Inferior parietal cortex (tissue), 1 donor: ENCODE results near the gene HPX.

Source experiments
- DNase-seq: peaks from one replicate; pipeline ENCODE4 v3.0.0-alpha.2; 2016; ENCODE audit errors: extremely low spot score

Gene HPX

DNA sequence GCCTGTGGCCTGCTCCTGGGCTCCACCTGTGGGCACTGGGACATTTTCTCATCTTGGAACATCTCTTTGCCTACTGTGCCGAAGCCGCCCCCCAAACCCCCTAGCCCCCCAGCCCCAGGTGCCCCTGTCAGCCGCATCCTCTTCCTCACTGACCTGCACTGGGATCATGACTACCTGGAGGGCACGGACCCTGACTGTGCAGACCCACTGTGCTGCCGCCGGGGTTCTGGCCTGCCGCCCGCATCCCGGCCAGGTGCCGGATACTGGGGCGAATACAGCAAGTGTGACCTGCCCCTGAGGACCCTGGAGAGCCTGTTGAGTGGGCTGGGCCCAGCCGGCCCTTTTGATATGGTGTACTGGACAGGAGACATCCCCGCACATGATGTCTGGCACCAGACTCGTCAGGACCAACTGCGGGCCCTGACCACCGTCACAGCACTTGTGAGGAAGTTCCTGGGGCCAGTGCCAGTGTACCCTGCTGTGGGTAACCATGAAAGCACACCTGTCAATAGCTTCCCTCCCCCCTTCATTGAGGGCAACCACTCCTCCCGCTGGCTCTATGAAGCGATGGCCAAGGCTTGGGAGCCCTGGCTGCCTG is 49.2 kb downstream of the HPX start:
- no peak for DNase-seq

- no peak for DNase-seq
Observed at GRCh38 chr11:6390718-6391469, 49.9 kb downstream of the HPX start.

- DNase-seq, result peak; percentile 87
Observed at GRCh38 chr11:6389905-6390717, 50.7 kb downstream of the HPX start, which contains the start of gene SMPD1. SMPD1 (plus strand) TSS chr11:6390474; CDS start chr11:6390599, 125 bp downstream.

- DNase-seq, result no peak
Observed at GRCh38 chr11:6388748-6389147, 52.0 kb downstream of the HPX start.

DNA sequence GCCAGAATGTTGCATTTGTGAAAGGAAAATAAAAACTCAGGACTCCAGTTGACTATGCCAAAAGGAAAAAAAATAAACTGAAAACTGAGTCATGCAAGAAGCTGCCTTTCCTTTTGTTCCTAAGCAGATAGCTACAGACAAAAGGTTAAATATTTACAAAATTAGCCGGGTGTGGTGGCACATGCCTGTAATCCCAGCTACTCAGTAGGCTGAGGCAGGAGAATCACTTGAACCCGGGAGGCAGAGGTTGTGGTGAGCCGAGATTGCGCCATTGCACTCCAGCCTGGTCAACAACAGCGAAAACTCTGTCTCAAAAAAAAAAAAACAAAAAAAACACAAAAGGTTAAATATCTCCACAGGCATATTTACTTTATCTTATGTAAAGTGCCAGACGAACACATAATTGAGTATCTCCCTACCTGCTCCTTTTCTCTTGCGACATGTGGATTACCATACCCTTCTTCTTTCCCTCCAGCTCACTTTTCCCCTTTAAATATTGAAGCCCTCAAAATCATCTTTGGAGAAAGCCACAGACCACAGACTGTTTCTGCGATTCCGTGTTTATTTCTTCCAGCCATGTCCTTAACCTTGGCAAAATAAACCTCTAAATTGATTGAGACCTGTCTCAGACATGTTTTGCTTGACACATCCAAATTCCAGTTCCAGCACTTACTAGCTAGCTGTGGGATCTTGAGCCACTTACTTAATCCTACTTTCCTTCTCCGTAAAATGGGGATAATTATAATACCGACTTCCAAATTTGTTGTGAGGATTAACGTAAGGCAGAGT is 52.8 kb downstream of the HPX start:
- DNase-seq, result no peak

DNA sequence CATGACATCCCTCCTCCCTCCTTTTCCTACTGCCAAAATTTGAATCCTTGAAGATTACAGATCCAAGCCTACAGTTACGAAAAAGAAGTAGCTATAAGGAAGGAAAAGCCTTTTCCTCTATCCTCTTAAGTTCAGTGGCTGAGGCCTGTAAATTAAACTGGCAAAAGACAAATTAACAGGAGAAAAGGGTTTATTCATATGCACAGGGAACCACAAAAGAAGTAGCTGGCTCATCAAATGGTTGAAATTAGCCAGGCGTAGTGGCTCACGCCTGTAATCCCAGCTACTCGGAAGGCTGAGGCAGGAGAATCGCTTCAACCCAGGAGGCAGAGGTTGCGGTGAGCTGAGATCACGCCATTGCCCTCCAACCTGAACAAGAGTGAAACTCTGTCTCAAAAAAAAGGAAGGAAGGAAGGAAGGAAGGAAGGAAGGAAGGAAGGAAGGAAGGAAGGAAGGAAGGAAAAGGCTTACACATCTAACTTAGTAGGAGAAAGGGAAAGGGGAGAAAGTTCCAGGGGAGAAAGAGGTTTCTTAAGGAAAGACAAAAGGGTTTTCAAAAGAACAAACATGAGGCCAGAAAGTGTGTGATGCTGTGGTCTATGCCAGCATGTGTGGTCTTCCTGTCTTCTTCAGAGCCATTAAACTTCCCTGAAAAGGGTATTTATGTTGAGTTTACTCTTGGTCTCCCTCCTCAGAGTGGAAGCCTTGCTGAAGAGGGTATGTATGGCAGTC is 55.6 kb downstream of the HPX start:
- DNase-seq, result no peak
